T-cell (primary cell): Measurements from ENCODE around the gene MCRIP2. TPM values are rescaled to one million over a fixed set of nuclear protein-coding genes. Genes with fewer than 3 reads are reported as not detected.

ENCODE experiments used
- ATAC-seq, 4 experiments: fragments of 200-7000 bp in 3 of 4; fragments of 150-1000 bp in 1 of 4; cut with Tn5 transposase; replicated peaks in 1 of 4; 1 replicate in 3 of 4; 2 replicates in 1 of 4; pipeline ENCODE4 v1.10.0; 2021; ENCODE audit warnings: moderate library complexity in 3 of 4, mild to moderate bottlenecking in 2 of 4, moderate number of reproducible peaks in 1 of 4
- CTCF ChIA-PET, 2 donors: fragments of 300-600 bp; sonication (Branson Sonifier 250); formaldehyde crosslinking; loops; one replicate each; lab custom pipeline; 2022; ENCODE audit warnings: antibody characterized with exemption in 2 of 2; lab: Charles Lee
- POLR2A ChIA-PET, 2 donors: fragments of 300-600 bp; sonication (Branson Sonifier 250); formaldehyde crosslinking; loops; one replicate each; lab custom pipeline; 2022; ENCODE audit warnings: antibody characterized with exemption in 2 of 2; lab: Charles Lee
- DNase-seq, 35 experiments: peaks; one replicate each; pipeline versions ENCODE4 v3.0.0 to v3.0.0-alpha.2; 2013 to 2023
- H3K27ac ChIP-seq: one replicate; pipeline ENCODE4 v1.5.1; 2013; ENCODE audit warnings: low read length
- H3K27me3 ChIP-seq, 2 experiments: replicated peaks in 1 of 2; 1 replicate in 1 of 2; 2 replicates in 1 of 2; pipeline versions ENCODE4 v1.6.1 to v1.7.0; 2013; ENCODE audit warnings: low read length in 1 of 2, mixed read lengths in 1 of 2; ENCODE audit not compliant: control insufficient read depth in 2 of 2, insufficient read depth in 2 of 2; ENCODE audit errors: extremely low read depth in 1 of 2
- H3K36me3 ChIP-seq, 2 donors: 1 replicate in 1 of 2; 2 replicates in 1 of 2; pipeline versions ENCODE4 v1.6.1 to v1.7.0; 2013; ENCODE audit warnings: low read length in 1 of 2; ENCODE audit not compliant: control insufficient read depth in 2 of 2, insufficient read depth in 1 of 2; ENCODE audit errors: extremely low read depth in 1 of 2
- H3K4me1 ChIP-seq, 2 experiments: 1 replicate in 1 of 2; 2 replicates in 1 of 2; pipeline versions ENCODE4 v1.6.1 to v1.7.0; 2013; ENCODE audit warnings: low read length in 2 of 2, mixed read lengths in 1 of 2; ENCODE audit not compliant: insufficient read depth in 2 of 2, control insufficient read depth in 1 of 2; ENCODE audit errors: extremely low read depth in 1 of 2
- H3K4me3 ChIP-seq, 2 donors: 1 replicate in 1 of 2; 2 replicates in 1 of 2; pipeline versions ENCODE4 v1.5.1 to v1.7.0; 2013; ENCODE audit warnings: mild to moderate bottlenecking in 2 of 2, low read length in 1 of 2, moderate library complexity in 1 of 2; ENCODE audit not compliant: control insufficient read depth in 1 of 2; ENCODE audit errors: extremely low read depth in 1 of 2
- H3K9me3 ChIP-seq: 2 replicates; pipeline ENCODE4 v1.7.0; 2013
- H3K27ac Mint-ChIP-seq, 2 donors: one replicate each; pipeline ENCODE4 v1.8.0; 2020 to 2021; ENCODE audit warnings: mild to moderate bottlenecking in 2 of 2, mixed read lengths in 2 of 2
- H3K27me3 Mint-ChIP-seq, 2 donors: one replicate each; pipeline ENCODE4 v1.8.0; 2021 to 2022; ENCODE audit warnings: mixed read lengths in 2 of 2
- H3K36me3 Mint-ChIP-seq: one replicate; pipeline ENCODE4 v1.8.0; 2021; ENCODE audit warnings: mixed read lengths
- H3K4me1 Mint-ChIP-seq, 3 donors: one replicate each; pipeline ENCODE4 v1.8.0; 2020 to 2022; ENCODE audit warnings: mixed read lengths in 3 of 3, mild to moderate bottlenecking in 1 of 3
- H3K4me3 Mint-ChIP-seq, 3 donors: one replicate each; pipeline ENCODE4 v1.8.0; 2020 to 2022; ENCODE audit warnings: mild to moderate bottlenecking in 3 of 3, mixed read lengths in 3 of 3, moderate library complexity in 3 of 3
- H3K9me3 Mint-ChIP-seq, 3 donors: one replicate each; pipeline ENCODE4 v1.8.0; 2020 to 2022; ENCODE audit warnings: mixed read lengths in 3 of 3
- WGBS: methylation state at CpG from one replicate; pipeline ENCODE4 v1.1.5; 2013; ENCODE audit warnings: missing lambda C conversion rate; ENCODE audit not compliant: insufficient coverage; 5-methylcytosine and 5-hydroxymethylcytosine counted together
- total RNA-seq, 35 experiments: library from RNA in 6 of 35; stranded (reverse) in 6 of 35; fragments of 120-200 nt in 1 of 35; gene quantifications; one replicate each; pipeline versions ENCODE4 v1.2.1 to v1.2.4 and lab custom pipeline; 2013 to 2026

MCRIP2 gene
- total RNA-seq, 5 donors from 2014 or later (not counting 1 experiment from before 2014, with no cell fraction given), result 19.1 to 43.0 (median 40.0) TPM

DNA sequence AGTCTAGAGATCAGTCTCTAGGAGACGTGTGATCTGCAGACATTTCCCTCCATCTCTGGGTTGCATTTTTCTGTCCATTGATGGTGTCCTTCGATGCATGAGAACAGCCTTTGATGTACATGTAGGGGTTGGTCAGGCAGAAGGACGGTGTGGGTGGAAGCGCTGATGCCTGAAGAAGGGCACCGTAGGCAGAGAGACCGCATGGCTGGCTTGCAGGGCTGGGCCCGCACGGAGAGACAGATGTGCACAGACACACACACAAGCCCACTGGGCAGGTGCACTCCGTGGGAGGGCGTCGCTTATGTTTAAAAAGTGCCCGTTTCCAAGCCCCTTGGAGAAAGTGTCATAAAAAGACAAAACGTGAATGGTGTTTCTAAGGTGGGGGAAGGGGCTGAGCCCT, 26.5 kb upstream of the MCRIP2 start:
- Histone ChIP-seq H3K4me3 (no peak overlapping the region), H3K9me3 (no peaks in the 10 kb centered on the region), H3K4me1 (peaks cover 0 to 6% of the 10 kb centered on the region in 2 experiments), H3K36me3 (peaks cover 0 to 4% of the 10 kb centered on the region in 2 donors), H3K27ac (no peak overlapping the region), H3K27me3 (no peaks in the 10 kb centered on the region)
- Mint-ChIP-seq H3K27ac (no peak overlapping the region), H3K4me1 (peaks cover 3 to 5% (median 5%) of the 10 kb centered on the region in 3 donors), H3K36me3 (peaks cover 9% of the 10 kb centered on the region), H3K9me3 (no peaks in the 10 kb centered on the region), H3K27me3 (no peaks in the 10 kb centered on the region), H3K4me3 (no peak overlapping the region)
- 90% methylated on average over 10 of the region's 13 CpGs for WGBS
- CTCF ChIA-PET, result no interaction called here
- DNase-seq (no peak), ATAC-seq (no peak)
- POLR2A ChIA-PET, result no interaction called here

DNA sequence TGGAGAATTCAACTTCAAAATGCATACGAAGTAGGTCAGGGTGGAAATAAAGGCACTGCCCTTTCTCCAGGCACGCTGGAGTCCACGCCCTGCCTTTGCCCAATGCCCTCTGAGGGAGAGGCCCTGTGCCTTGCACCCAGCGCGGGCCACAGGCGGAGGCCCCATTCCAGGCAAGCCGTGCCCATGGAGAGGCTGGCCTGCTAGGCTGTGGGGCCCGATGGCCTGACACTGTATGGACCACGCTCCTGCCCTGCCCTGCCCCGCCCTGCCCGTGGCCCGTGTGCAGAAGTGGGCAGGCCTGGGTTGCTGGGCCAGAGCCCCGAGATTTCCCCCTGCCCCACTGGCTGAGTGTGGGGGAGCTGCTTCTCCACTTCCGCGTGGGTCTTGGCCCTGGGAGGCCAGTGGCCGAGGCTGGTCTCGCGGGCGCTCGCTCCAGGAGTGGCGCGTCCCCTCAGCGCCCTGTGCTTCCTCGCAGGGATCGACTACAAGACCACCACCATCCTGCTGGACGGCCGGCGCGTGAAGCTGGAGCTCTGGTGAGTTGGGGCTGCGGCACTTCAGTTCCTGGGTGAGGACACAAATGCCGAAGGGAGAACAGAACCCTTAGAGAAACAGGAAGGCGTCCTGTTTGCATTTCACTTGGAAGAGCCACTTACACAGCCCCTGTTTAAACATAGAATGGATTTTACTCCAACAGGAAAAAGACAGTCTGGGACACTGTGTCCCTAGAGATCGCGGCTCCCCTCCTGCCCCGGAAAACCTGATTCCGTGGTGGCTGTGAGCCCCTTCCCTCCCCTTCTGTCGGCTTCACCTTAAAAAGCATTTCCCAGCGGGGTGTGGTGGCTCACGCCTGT, 24.7 kb upstream of the MCRIP2 start:
- Mint-ChIP-seq H3K4me1 (no peaks in the 10 kb centered on the region), H3K27ac (no peak overlapping the region), H3K9me3 (no peaks in the 10 kb centered on the region), H3K27me3 (no peaks in the 10 kb centered on the region), H3K36me3 (peaks cover 9% of the 10 kb centered on the region), H3K4me3 (no peak overlapping the region)
- ATAC-seq (no peak), DNase-seq (no peak)
- POLR2A ChIA-PET, result no interaction called here
- no peaks in the 10 kb centered on the region for H3K27me3 ChIP-seq
- H3K36me3 ChIP-seq, result peaks cover 4 to 5% of the 10 kb centered on the region in 2 donors
- 94% methylated on average over 31 of the region's 39 CpGs for WGBS
- CTCF ChIA-PET, result no interaction called here
- H3K27ac ChIP-seq, result no peak overlapping the region
- no peaks in the 10 kb centered on the region for H3K9me3 ChIP-seq
- H3K4me3 ChIP-seq, result no peak overlapping the region
- no peaks in the 10 kb centered on the region for H3K4me1 ChIP-seq

DNA sequence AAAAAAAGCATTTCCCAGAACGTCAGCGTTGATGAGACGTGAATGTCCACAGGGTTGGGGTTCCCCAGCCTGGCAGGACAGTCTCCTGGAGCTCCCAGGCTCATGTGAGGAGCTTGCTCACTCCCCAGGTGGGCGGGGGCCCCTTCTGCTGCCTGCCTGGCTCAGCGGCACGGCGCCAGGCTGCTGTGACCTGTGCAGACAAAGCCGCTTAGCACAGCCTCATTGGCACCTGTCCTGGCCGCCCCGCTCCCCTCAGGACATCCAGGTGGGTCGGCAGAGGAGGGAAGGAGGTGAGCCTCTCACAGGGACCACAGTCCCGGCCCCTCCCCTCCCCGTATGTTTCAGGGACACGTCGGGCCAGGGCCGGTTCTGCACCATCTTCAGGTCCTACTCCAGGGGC, 23.8 kb upstream of the MCRIP2 start:
- no peaks in the 10 kb centered on the region for H3K27me3 Mint-ChIP-seq
- no peaks in the 10 kb centered on the region for H3K27me3 ChIP-seq
- ATAC-seq (no peak), DNase-seq (no peak)
- ChIA-PET CTCF (no interaction called here), POLR2A (no interaction called here)
- no peak overlapping the region for H3K4me3 ChIP-seq
- no peak overlapping the region for H3K27ac Mint-ChIP-seq
- H3K4me1 ChIP-seq, result no peaks in the 10 kb centered on the region
- H3K36me3 Mint-ChIP-seq, result peaks cover 9% of the 10 kb centered on the region
- H3K4me1 Mint-ChIP-seq, result no peaks in the 10 kb centered on the region
- 88% methylated on average over 10 of the region's 16 CpGs for WGBS
- H3K36me3 ChIP-seq, result peaks cover 4 to 5% of the 10 kb centered on the region in 2 donors
- H3K4me3 Mint-ChIP-seq, result no peak overlapping the region
- H3K9me3 Mint-ChIP-seq, result no peaks in the 10 kb centered on the region
- H3K9me3 ChIP-seq, result no peaks in the 10 kb centered on the region
- H3K27ac ChIP-seq, result no peak overlapping the region

DNA sequence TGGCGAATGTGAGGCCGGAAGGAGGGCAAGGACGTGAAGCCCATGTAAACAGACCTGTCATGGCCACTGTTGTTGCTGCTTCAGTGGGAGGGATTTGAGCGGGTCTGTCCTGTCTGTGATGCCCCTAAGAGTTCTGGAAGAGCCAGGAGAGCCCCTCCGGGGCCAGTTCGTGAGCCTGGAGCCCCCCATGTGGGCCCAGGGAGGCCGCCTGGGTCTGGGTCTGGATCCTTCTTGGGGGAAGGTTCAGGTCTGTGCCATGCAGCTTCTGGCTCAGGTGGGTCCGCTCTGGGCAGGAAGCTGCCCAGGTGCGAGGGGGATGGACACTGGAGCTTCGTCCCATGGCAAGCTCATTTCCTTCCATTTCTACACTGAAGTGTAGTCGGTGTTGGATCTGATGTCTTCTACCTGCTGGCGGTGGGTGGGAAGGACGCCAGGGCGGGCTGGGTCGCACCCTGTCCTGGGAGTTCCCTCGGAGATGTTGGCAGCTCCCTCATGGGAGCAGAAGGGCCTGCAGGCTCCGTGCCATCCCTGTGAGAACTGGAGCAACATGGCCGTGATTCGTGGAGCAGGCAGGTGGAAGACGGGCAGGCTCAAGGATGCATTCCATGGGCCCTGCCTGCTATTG, 22.0 kb upstream of the MCRIP2 start:
- Mint-ChIP-seq H3K4me1 (no peaks in the 10 kb centered on the region), H3K27me3 (no peaks in the 10 kb centered on the region), H3K36me3 (peaks cover 3% of the 10 kb centered on the region), H3K4me3 (no peak overlapping the region), H3K27ac (no peak overlapping the region), H3K9me3 (no peaks in the 10 kb centered on the region)
- Histone ChIP-seq H3K9me3 (no peaks in the 10 kb centered on the region), H3K27me3 (no peaks in the 10 kb centered on the region), H3K4me1 (no peaks in the 10 kb centered on the region), H3K27ac (no peak overlapping the region), H3K36me3 (peaks cover 4 to 12% of the 10 kb centered on the region in 2 donors), H3K4me3 (no peak overlapping the region)
- 95% methylated on average over 16 of the region's 20 CpGs for WGBS
- ATAC-seq (no peak), DNase-seq (no peak)
- ChIA-PET CTCF (no interaction called here), POLR2A (no interaction called here)

DNA sequence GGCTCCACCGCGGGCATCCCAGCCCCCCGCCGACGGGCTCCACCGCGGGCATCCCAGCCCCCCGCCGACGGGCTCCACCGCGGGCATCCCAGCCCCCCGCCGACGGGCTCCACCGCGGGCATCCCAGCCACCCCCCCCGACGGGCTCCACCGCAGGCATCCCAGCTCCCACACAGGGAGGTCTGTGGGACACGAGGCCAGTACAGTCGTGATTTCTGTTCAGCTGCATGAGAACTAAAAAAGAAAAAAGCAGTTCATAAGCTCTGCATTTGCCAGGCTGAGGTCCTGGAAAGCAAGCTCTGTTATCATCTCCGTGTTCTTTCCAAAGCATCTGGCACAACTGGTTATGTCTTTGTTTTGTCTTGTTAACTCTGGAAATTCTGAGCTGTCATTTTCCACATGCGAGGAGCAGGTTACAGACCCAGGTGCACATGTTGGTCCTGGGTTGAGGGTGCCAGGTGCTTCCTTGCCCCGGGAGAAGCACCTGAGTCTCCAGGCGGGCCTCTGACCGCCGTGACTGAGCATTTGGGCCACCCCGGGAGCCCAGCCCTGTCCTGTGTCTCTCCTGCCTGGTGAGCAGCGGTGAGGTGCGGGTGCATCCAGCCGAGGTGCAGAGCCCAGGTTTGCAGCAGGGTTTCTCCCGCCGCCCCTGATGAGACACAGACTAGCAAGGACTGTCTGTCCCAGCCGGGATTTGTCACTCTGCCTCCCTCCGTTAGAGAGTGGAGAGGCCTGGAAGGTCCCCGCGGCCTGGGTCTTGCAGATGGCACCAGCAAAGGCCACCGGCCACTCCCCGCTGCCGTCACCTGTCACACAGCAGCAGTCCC, 20.7 kb upstream of the MCRIP2 start:
- WGBS, result 96% methylated on average over 31 of the region's 41 CpGs
- H3K27ac Mint-ChIP-seq, result no peak overlapping the region
- no peaks in the 10 kb centered on the region for H3K9me3 Mint-ChIP-seq
- DNase-seq (no peak), ATAC-seq (no peak)
- no peaks in the 10 kb centered on the region for H3K9me3 ChIP-seq
- H3K27me3 Mint-ChIP-seq, result no peaks in the 10 kb centered on the region
- ChIA-PET CTCF (no interaction called here), POLR2A (no interaction called here)
- no peaks in the 10 kb centered on the region for H3K27me3 ChIP-seq
- no peaks in the 10 kb centered on the region for H3K36me3 Mint-ChIP-seq
- H3K36me3 ChIP-seq, result peaks cover 7 to 18% of the 10 kb centered on the region in 2 donors
- H3K4me1 Mint-ChIP-seq, result no peaks in the 10 kb centered on the region
- no peak overlapping the region for H3K4me3 ChIP-seq
- no peak overlapping the region for H3K27ac ChIP-seq
- no peaks in the 10 kb centered on the region for H3K4me1 ChIP-seq
- no peak overlapping the region for H3K4me3 Mint-ChIP-seq

DNA sequence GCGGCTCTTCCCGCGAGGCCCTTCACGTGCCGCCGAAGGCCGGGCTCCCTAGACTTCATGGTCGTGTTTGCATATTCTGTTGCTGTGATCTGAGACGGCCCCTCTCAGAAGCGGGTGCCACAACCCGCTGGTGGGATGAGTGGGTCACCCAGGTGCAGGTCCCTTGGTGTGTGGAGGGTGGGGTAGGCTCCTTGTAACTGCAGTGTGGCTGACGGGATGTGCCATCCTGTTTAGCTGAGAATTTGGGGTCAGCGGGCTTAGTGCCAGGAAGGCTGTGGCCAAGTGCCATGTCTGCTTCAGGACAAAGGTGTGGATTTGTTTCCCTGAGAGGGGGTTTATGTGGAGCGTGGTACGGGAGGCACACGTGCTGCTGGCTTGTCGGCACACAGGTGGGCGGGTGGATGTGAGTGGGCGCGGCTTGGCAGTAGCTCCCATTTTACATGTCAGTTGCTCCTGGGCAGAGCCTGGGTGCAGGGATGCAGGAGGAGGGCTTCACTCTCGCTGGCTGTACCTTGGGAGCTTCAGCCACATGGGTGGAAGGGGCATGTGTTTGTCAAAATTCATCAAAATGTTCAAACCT, 20.0 kb upstream of the MCRIP2 start:
- no peaks in the 10 kb centered on the region for H3K4me1 Mint-ChIP-seq
- 93% methylated on average over 20 of the region's 21 CpGs for WGBS
- ChIA-PET CTCF (no interaction called here), POLR2A (no interaction called here)
- DNase-seq (no peak), ATAC-seq (no peak)
- H3K4me3 Mint-ChIP-seq, result no peak overlapping the region
- H3K27me3 Mint-ChIP-seq, result no peaks in the 10 kb centered on the region
- Histone ChIP-seq H3K27ac (no peak overlapping the region), H3K9me3 (no peaks in the 10 kb centered on the region), H3K4me3 (no peak overlapping the region), H3K36me3 (peaks cover 11 to 22% of the 10 kb centered on the region in 2 donors), H3K4me1 (no peaks in the 10 kb centered on the region), H3K27me3 (no peaks in the 10 kb centered on the region)
- no peak overlapping the region for H3K27ac Mint-ChIP-seq
- no peaks in the 10 kb centered on the region for H3K36me3 Mint-ChIP-seq
- H3K9me3 Mint-ChIP-seq, result no peaks in the 10 kb centered on the region
